ENCODE data around the gene CSNK2B.

DNA sequence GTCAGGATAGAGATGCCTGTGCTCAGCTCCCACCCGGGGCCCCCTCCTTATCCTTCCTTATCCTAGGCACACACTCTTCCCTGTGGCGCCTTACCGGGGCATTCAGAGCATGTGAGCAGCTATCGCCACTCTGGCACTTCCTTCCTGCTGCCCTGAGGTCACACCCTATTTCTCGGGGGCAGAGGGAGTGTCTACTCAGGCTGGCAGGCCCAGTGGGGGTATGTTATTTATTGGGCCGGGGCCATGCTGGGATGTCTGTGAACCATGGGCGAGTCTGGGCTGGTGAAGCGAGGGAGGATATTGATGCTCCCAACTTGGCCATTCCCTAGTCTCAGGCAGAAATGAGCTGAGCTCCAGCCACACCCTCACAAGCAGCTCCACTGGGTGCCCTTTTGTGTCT is 45.4 kb downstream of the CSNK2B start:
- TF ChIP-seq, protein P1, sequence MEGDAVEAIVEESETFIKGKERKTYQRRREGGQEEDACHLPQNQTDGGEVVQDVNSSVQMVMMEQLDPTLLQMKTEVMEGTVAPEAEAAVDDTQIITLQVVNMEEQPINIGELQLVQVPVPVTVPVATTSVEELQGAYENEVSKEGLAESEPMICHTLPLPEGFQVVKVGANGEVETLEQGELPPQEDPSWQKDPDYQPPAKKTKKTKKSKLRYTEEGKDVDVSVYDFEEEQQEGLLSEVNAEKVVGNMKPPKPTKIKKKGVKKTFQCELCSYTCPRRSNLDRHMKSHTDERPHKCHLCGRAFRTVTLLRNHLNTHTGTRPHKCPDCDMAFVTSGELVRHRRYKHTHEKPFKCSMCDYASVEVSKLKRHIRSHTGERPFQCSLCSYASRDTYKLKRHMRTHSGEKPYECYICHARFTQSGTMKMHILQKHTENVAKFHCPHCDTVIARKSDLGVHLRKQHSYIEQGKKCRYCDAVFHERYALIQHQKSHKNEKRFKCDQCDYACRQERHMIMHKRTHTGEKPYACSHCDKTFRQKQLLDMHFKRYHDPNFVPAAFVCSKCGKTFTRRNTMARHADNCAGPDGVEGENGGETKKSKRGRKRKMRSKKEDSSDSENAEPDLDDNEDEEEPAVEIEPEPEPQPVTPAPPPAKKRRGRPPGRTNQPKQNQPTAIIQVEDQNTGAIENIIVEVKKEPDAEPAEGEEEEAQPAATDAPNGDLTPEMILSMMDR (IDR thresholded peaks at IDR 0.05) = no peak
- no peak for TF ChIP-seq POLR2A (IDR thresholded peaks at IDR 0.05)
